GM12892 (cell line): ENCODE results near the gene RABL6.
"Not testable (repeated sequence)": the region's sequence is repeated elsewhere in the genome, so short reads cannot be mapped to it uniquely, and the experiment has no call there.

Source experiments
- POLR2A ChIP-seq: IDR thresholded peaks from 2 replicates; pipeline ENCODE4 v1.6.1; 2011; ENCODE audit warnings: low read depth, low read length, control low read depth
- POLR2AphosphoS5 ChIP-seq: IDR thresholded peaks from 2 replicates; pipeline ENCODE4 v1.6.1; 2011; ENCODE audit warnings: low read depth, low read length, control low read depth

- TF ChIP-seq POLR2A, POLR2AphosphoS5: not testable (repeated sequence)
Observed at GRCh38 chr9:136883670-136884069, 75.9 kb downstream of the RABL6 start.
